DMS79 (cell line): Measurements from ENCODE around the gene ITIH6.
"Not testable (repeated sequence)": the region's sequence is repeated elsewhere in the genome, so short reads cannot be mapped to it uniquely, and the experiment has no call there.

Experiments
- DNase-seq: peaks from one replicate; lab custom pipeline; 2025; lab: John Stamatoyannopoulos, UW

ITIH6 gene

GRCh38 chrX:54799046-54799445 lies 991 bp upstream of the ITIH6 start:
- no peak for DNase-seq

- no peak for DNase-seq
These were observed 3.3 kb downstream of the ITIH6 start for GRCh38 chrX:54794795-54795194.

- DNase-seq: no peak
These were observed 4.0 kb downstream of the ITIH6 start for GRCh38 chrX:54794028-54794427.

DNA sequence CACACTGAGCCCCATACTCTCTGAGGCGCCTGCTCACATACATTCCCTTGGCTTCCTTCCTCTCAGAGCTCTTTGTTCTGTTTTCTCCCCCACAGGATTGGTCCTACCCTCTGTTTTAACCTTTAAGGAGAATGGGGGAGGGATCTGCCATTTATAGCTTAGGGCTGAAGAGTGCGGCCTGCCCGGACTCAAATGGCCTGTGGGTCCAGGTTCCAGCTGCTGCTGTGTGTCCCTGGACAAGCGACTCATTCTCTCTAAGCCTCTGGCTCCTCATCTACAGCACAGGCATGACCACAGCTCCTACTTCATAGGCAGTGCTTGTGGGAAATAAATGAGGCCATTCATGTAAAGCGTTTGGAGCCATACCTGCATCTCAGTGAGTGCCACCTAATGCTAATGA lies 8.7 kb downstream of the ITIH6 start:
- DNase-seq: not testable (repeated sequence)

DNA sequence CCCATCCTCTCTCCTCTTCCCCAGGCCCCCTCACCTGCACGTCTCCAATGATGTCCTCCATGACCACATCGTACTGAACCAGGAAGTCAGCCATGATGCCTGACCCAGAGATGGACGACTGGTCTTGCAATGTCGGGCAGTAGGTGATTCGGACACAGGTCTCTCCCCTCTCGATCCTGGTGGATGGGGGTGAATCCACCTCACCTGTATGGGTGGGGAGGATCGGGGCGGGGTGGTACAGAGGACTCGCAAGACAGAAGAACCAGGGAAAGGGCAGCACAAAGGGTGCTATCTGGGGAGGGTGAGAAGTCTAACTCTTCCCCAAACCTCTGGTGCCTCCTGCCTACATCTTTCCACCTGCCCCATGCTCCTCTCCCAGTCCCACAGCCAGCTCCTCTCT lies 9.6 kb downstream of the ITIH6 start:
- DNase-seq: no peak

- DNase-seq: no peak
These were observed 11.1 kb downstream of the ITIH6 start for GRCh38 chrX:54786967-54787366.

- no peak for DNase-seq
These were observed 12.2 kb downstream of the ITIH6 start for GRCh38 chrX:54785901-54786300.

GRCh38 chrX:54776987-54777672 lies 20.9 kb downstream of the ITIH6 start:
- no peak for DNase-seq

- DNase-seq: no peak
These were observed 22.0 kb downstream of the ITIH6 start for GRCh38 chrX:54776061-54776460.

GRCh38 chrX:54774391-54775094 lies 23.5 kb downstream of the ITIH6 start:
- not testable (repeated sequence) for DNase-seq

DNA sequence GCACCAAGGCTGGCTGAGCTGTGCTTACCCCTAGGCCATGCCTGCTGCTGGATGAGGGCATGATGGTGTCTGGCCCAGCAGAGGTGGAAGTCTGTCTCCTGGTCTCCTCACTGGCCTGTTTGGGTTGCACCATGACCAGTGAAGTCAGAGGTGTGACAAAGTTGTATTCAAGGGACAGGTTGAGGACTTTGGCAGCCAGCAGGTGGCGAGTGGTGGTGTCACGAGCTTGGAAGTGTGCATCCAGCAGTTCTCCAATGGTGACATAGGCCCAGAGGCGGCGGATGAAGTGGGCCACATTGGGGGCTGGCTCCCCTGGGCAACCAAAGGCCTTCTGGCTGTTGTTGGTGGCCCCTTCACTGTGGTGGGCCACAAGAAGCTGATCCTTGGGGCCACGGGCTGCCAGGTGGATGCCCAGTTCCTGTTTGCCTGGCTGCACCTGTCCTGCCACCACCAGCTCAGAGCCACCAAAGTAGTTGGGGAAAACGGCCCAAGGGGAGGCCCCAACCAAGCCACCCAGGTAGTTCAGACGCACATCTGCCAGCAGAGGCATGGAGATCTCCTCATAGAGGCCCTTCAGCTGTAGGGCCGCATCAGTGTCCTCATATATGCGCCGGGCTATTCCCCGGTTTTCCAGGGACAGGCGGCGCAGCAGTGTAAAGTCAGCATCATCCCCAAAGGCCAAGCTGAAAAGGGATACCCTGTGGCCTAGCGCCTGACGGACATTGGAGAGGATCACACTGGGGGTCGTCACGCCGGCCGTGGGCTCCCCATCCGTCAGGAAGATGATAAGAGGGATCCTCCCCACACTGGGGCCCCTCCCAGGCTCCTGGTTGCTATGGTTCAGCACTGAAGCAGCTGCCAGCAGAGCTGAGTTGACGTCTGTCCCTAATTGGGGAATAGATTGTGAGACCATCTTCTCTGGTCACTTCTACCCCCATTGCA lies 39.7 kb downstream of the ITIH6 start:
- DNase-seq: no peak

DNA sequence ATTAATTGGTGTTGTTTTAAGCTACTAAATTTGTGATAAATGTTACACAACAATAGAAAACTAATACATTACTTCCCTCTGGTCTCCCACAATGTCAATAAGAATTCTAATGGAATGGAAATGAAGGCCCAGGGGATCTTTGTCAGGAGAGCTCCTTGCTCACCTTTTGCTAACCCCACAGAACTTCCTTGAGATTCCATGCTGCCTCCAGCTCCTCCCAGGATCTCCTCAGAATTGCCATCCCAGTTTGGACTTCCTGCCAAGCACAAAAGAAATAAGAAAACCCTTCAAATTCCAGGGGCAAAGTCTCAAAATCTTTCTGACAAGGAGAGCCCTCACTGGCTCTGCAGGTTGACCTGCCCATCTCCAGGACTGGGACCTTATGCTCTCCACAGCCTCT lies 43.2 kb downstream of the ITIH6 start:
- DNase-seq: no peak

DNA sequence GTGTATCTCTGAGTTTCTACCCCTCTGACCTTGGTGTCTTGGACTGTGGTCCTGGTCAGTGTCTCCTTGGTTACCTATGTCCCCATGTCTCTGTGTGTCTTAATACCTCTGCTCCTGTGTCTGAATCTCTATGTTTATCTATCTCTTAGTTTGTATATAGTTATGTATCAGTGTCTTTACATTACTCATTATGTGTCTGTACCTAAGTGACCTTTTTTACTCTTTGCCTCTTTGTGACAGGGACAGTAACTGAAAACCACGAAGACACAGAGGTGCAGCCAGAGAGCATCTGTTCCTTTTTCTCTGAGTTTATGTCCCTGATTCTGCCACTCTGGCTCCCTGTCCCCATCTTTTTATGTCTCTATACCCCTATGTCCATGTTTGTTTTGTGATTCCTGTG lies 49.4 kb downstream of the ITIH6 start:
- no peak for DNase-seq

- no peak for DNase-seq
These were observed 50.2 kb downstream of the ITIH6 start for GRCh38 chrX:54747733-54748393.

DNA sequence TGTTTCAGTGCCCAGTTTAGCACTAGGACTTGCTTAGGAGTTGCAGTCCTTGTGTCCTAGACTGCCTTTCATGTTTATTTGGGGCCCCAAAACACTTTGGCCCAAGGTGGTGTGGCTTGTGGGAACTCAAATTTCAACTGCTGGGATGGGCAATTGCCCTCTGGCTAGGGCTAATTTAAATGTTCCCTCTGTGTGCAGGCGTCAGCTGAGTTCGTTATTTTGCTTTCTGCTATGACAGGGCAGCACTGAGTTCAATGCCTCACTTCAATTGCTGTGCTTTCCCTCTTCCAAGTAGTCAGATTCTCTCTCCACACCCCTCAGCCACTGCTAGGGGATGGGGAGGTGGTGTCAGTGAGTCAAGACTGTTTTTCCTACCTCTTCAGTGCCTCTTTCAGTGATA lies 51.1 kb downstream of the ITIH6 start:
- no peak for DNase-seq

GRCh38 chrX:54745676-54746075 lies 52.4 kb downstream of the ITIH6 start:
- DNase-seq: no peak

DNA sequence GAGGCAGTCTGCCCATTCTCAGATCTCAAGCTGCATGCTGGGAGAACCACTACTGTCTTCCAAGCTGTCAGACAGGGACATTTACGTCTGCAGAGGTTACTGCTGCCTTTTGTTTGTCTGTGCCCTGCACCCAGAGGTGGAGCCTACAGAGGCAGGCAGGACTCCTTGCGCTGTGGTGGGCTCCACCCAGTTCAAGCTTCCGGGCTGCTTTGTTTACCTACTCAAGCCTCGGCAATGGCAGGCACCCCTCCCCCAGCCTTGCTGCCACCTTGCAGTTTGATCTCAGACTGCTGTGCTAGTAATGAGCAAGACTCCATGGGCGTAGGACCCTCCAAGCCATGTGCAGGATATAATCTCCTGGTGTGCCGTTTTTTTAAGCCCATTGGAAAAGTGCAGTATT lies 59.5 kb downstream of the ITIH6 start:
- not testable (repeated sequence) for DNase-seq

GRCh38 chrX:54736298-54736942 lies 61.6 kb downstream of the ITIH6 start:
- DNase-seq: not testable (repeated sequence)

- DNase-seq: no peak
These were observed 76.6 kb downstream of the ITIH6 start for GRCh38 chrX:54721424-54721823.

DNA sequence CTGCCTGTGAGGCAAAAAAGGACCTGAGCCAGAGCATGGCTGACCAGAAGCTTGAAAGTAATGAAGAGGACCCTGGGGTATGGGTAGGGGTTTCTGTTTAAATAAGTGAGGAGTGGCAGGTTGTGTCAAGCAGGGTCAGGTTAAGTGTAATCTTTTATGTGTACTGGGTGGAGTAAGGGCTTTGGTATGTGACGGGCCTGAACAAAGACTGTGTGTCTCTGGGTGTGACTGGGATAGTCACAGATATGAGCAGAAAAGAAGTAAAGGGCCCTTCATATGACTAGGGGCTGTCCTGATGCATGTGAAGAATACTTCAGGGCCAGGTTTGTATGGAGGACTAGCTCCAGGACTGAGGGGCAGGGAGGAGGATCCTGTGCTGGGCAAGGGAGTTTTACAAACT lies 82.4 kb downstream of the ITIH6 start:
- DNase-seq: no peak

GRCh38 chrX:54714424-54714823 lies 83.6 kb downstream of the ITIH6 start:
- no peak for DNase-seq

DNA sequence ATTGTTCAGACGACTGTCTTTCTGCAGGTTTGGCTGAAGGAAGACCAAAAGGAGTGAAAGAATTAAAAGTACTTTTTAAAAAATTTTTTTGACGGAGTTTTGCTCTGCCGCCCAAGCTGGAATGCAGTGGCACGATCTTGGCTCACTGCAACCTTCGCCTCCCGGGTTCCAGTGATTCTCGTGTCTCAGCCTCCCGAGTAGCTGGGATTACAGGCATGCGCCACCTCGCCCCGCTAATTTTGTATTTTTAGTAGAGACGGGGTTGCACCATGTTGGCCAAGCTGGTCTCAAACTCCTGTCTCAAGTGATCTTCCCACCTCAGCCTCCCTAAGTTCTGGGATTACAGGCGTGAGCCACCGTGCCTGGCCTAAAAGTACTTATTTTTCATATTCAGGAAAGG lies 86.3 kb downstream of the ITIH6 start:
- no peak for DNase-seq
